ENCODE data around the gene SCAF1.

DNA sequence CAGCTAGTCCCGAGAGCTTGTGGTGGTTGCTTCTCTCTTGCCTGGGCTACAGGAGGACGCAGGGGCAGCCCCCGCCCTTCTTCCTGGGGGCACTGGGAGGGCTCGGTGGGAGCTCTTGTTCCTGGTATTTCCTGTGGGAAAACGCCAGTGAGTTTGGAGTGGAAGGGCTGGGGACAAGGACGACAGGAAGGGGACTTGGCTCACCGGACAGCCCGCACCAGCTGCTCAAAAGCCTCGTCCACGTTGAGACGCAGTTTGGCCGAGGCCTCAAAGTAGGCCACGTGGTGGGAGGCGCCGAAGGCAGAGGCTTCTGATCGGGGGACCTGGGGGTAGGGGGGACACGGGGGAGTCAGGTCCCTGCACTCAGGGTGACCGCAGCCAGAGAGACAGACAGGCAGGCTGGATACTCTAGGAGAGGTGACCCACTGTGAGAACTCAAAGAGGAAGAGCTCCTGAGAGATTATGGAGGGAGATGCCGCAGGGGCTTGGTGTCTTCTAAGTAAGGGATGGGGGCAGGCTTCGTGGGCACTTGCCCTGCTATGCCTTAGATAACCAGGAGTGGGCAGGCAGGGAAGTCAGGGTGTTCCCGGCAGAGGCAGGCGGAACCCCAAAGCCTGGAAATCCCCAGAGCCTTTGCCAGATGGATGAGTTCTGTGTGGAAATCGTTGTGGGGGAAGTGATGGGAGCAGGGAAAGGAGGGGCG is 6.3 kb upstream of the SCAF1 start:
- TF ChIP-seq, protein P1, sequence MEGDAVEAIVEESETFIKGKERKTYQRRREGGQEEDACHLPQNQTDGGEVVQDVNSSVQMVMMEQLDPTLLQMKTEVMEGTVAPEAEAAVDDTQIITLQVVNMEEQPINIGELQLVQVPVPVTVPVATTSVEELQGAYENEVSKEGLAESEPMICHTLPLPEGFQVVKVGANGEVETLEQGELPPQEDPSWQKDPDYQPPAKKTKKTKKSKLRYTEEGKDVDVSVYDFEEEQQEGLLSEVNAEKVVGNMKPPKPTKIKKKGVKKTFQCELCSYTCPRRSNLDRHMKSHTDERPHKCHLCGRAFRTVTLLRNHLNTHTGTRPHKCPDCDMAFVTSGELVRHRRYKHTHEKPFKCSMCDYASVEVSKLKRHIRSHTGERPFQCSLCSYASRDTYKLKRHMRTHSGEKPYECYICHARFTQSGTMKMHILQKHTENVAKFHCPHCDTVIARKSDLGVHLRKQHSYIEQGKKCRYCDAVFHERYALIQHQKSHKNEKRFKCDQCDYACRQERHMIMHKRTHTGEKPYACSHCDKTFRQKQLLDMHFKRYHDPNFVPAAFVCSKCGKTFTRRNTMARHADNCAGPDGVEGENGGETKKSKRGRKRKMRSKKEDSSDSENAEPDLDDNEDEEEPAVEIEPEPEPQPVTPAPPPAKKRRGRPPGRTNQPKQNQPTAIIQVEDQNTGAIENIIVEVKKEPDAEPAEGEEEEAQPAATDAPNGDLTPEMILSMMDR (IDR thresholded peaks at IDR 0.05), result no peak
- no peak for TF ChIP-seq EZH2phosphoT487 (IDR thresholded peaks at IDR 0.05)
- no peak for TF ChIP-seq EZH2 (IDR thresholded peaks at IDR 0.05)

Measured in neural progenitor cell (in vitro differentiated cells).